Measurements from ENCODE around the gene SRD5A3. TPM values are rescaled to one million over a fixed set of nuclear protein-coding genes. Genes with fewer than 3 reads are reported as not detected.

Gene SRD5A3
- total and polyA plus RNA-seq, 10 of the 15 experiments (the other 5 are each of a cell fraction or from before 2014, with no cell fraction given): 1.6 to 20.4 (median 6.1) TPM

DNA sequence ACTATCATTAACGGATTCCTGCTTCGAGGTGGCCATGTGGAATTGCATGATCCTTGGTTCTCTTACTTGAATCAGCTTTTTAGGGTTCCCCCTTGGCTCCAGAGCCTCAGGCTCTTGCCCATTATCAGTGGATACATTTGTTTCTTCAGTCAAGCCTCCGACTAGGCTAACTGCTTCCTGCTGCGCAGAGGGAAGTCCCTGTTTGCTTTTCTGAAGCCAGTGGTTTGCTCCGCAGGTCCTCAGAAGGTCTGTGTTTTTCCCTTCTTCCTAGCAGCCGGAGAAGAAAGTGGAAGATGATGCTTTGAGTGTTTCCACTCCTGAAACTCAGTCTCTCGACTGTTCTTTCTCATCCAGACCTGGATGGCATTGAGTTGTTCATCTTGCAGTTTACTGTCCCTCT, 20.6 kb downstream of the SRD5A3 start (continued):
- TF ChIP-seq MTA2 (IDR thresholded peaks at IDR 0.05; ENCODE audit: low read depth): no peak
- no peak for TF ChIP-seq SREBF2 (IDR thresholded peaks at IDR 0.05; ENCODE audit: low read length)
- TF ChIP-seq RAD21 (IDR thresholded peaks at IDR 0.05; ENCODE audit: insufficient read depth, low read depth, low read length): no peak

DNA sequence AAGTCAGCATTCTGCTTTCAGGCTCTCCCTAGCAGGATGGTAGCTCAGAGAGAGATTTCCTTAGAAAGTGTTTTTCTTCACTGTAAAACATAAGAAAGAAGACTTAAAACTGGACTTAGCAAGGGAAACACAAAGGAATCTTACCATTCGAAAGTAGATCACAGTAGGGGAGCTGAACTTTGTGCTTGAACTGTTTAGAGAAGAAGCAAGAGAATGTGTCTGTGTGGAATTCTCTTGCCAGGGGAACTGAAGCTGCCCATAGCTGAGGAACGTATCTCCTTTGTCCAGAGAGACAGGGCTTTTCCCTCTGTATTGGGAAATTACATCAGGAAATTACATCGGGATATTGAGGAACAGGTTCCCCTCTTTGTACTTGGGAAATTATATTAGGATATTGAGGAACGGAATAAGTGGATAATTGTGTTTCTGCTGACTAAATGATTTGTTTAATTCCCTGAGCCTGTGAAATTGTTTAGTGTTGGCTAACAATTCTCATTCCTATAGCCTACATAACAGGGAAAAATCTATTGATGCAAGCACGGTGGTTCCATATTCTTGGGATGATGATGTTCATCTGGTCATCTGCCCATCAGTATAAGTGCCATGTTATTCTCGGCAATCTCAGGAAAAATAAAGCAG, 21.2 kb downstream of the SRD5A3 start:
- no peak for TF ChIP-seq STAT3 (IDR thresholded peaks at IDR 0.05; ENCODE audit: low read depth, low read length)
- no peak for TF ChIP-seq NR2C2 (IDR thresholded peaks at IDR 0.05; ENCODE audit: borderline replicate concordance, control insufficient read depth, insufficient read length, low read depth)
- no peak for TF ChIP-seq KDM1A (IDR thresholded peaks at IDR 0.05; ENCODE audit: borderline replicate concordance)
- TF ChIP-seq JUND (IDR thresholded peaks at IDR 0.05; ENCODE audit: low read depth, low read length): no peak
- TF ChIP-seq, protein P1, sequence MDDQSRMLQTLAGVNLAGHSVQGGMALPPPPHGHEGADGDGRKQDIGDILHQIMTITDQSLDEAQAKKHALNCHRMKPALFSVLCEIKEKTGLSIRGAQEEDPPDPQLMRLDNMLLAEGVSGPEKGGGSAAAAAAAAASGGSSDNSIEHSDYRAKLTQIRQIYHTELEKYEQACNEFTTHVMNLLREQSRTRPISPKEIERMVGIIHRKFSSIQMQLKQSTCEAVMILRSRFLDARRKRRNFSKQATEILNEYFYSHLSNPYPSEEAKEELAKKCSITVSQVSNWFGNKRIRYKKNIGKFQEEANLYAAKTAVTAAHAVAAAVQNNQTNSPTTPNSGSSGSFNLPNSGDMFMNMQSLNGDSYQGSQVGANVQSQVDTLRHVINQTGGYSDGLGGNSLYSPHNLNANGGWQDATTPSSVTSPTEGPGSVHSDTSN (IDR thresholded peaks at IDR 0.05; ENCODE audit: insufficient replicate concordance, low read depth, low read length): no peak
- TF ChIP-seq ZNF217 (IDR thresholded peaks at IDR 0.05): no peak
- no peak for TF ChIP-seq RAD51 (IDR thresholded peaks at IDR 0.05)
- TF ChIP-seq ZNF24 (IDR thresholded peaks at IDR 0.05): no peak
- no peak for TF ChIP-seq DPF2 (IDR thresholded peaks at IDR 0.05)
- TF ChIP-seq, protein P2, sequence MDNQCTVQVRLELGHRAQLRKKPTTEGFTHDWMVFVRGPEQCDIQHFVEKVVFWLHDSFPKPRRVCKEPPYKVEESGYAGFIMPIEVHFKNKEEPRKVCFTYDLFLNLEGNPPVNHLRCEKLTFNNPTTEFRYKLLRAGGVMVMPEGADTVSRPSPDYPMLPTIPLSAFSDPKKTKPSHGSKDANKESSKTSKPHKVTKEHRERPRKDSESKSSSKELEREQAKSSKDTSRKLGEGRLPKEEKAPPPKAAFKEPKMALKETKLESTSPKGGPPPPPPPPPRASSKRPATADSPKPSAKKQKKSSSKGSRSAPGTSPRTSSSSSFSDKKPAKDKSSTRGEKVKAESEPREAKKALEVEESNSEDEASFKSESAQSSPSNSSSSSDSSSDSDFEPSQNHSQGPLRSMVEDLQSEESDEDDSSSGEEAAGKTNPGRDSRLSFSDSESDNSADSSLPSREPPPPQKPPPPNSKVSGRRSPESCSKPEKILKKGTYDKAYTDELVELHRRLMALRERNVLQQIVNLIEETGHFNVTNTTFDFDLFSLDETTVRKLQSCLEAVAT (IDR thresholded peaks at IDR 0.05): no peak
- TF ChIP-seq, protein P3, sequence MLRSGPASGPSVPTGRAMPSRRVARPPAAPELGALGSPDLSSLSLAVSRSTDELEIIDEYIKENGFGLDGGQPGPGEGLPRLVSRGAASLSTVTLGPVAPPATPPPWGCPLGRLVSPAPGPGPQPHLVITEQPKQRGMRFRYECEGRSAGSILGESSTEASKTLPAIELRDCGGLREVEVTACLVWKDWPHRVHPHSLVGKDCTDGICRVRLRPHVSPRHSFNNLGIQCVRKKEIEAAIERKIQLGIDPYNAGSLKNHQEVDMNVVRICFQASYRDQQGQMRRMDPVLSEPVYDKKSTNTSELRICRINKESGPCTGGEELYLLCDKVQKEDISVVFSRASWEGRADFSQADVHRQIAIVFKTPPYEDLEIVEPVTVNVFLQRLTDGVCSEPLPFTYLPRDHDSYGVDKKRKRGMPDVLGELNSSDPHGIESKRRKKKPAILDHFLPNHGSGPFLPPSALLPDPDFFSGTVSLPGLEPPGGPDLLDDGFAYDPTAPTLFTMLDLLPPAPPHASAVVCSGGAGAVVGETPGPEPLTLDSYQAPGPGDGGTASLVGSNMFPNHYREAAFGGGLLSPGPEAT (IDR thresholded peaks at IDR 0.05; ENCODE audit: low read depth): no peak
- no peak for TF ChIP-seq HDGF (IDR thresholded peaks at IDR 0.05)
- no peak for TF ChIP-seq TCF12 (IDR thresholded peaks at IDR 0.05; ENCODE audit: low read depth, low read length)
- TF ChIP-seq, protein P4, sequence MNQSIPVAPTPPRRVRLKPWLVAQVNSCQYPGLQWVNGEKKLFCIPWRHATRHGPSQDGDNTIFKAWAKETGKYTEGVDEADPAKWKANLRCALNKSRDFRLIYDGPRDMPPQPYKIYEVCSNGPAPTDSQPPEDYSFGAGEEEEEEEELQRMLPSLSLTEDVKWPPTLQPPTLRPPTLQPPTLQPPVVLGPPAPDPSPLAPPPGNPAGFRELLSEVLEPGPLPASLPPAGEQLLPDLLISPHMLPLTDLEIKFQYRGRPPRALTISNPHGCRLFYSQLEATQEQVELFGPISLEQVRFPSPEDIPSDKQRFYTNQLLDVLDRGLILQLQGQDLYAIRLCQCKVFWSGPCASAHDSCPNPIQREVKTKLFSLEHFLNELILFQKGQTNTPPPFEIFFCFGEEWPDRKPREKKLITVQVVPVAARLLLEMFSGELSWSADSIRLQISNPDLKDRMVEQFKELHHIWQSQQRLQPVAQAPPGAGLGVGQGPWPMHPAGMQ (IDR thresholded peaks at IDR 0.05; ENCODE audit: borderline replicate concordance): no peak
- Histone ChIP-seq H2AFZ (ENCODE audit: control insufficient read depth, low read depth, low read length) (no peak overlapping the region), H3K9ac (ENCODE audit: control insufficient read depth, insufficient read depth, low read length) (no peak overlapping the region), H3K27ac (ENCODE audit: control insufficient read depth, insufficient read depth) (no peak overlapping the region), H3K4me3 (no peak overlapping the region), H3K79me2 (ENCODE audit: control insufficient read depth, insufficient read depth, low read length) (no peaks in the 10 kb centered on the region), H4K20me1 (ENCODE audit: control insufficient read depth, insufficient read depth) (no peaks in the 10 kb centered on the region), H3K4me1 (ENCODE audit: control insufficient read depth, insufficient read depth, low read length) (no peaks in the 10 kb centered on the region), H3K9me3 (replicated peaks; ENCODE audit: control insufficient read depth, insufficient read depth, low read length) (no peaks in the 10 kb centered on the region), H3K36me3 (ENCODE audit: control insufficient read depth in 2 of 2, insufficient read depth in 2 of 2, low read length in 1 of 2) (no peaks in the 10 kb centered on the region), H3K27me3 (replicated peaks in 1 of 2; ENCODE audit: control insufficient read depth in 2 of 2, insufficient read depth in 2 of 2, low read length in 1 of 2) (no peaks in the 10 kb centered on the region), H3K4me2 (ENCODE audit: control insufficient read depth, insufficient read depth) (no peak overlapping the region)
- POLR2A ChIA-PET: interaction anchor here (0.6 kb wide), 1 partner anchor 28 kb away, joined by 3 read pairs; the partner anchor contains the start of gene TMEM165
- intact Hi-C loops (cut with micrococcal nuclease; ENCODE audit: unreplicated experiment): no loop called here
- no peak for FAIRE-seq
- SMC1A ChIA-PET (ENCODE audit: uncharacterized antibody, unreplicated experiment): interaction anchor here (1.3 kb wide), 1 partner anchor 10 kb away, joined by 3 read pairs; no protein-coding TSS in a partner anchor
- DNase-seq (ENCODE audit: low read depth, low spot score): no peak
- RAD21 ChIA-PET (ENCODE audit: unreplicated experiment): no interaction called here
- no peak for ATAC-seq
- in situ Hi-C loops (cut with MboI): no loop called here
- no TSS peak for BruUV-seq (replicated peaks)
- CTCF ChIA-PET: interaction anchor here (0.8 kb wide), 1 partner anchor 22 kb away, joined by 3 read pairs; no protein-coding TSS in a partner anchor
- WGBS (ENCODE audit: insufficient coverage, insufficient replicate concordance, low lambda C conversion rate, missing lambda C conversion rate): 86% methylated on average over 6 of the region's 6 CpGs

Measured in GM12878 (cell line).